ENCODE measurements around the gene COL7A1.
"Not testable (repeated sequence)": the region's sequence is repeated elsewhere in the genome, so short reads cannot be mapped to it uniquely, and the experiment has no call there.

Gene COL7A1

GRCh38 chr3:48565186-48565585 is 29.9 kb downstream of the COL7A1 start:
- FAIRE-seq (no peak), DNase-seq (ENCODE audit: insufficient read length, low spot score) (no peak)

GRCh38 chr3:48564667-48565066 is 30.5 kb downstream of the COL7A1 start:
- DNase-seq (ENCODE audit: insufficient read length, low spot score) (no peak), FAIRE-seq (no peak)

GRCh38 chr3:48564022-48564421 is 31.1 kb downstream of the COL7A1 start:
- FAIRE-seq = no peak
- DNase-seq (ENCODE audit: insufficient read length, low spot score) = no peak

GRCh38 chr3:48563382-48563918 is 31.7 kb downstream of the COL7A1 start, which contains the start of gene UCN2:
TSS of gene UCN2 (minus strand) at chr3:48563781. CDS start at chr3:48563124, 657 bp downstream.
- FAIRE-seq = no peak
- DNase-seq (ENCODE audit: insufficient read length, low spot score) = no peak

- no peak for DNase-seq (ENCODE audit: insufficient read length, low spot score)
- FAIRE-seq = no peak
These were observed 32.6 kb downstream of the COL7A1 start for GRCh38 chr3:48562367-48563095.

- DNase-seq (ENCODE audit: insufficient read length, low spot score) (peak; percentile 56), FAIRE-seq (no peak)
These were observed 33.9 kb downstream of the COL7A1 start for GRCh38 chr3:48561045-48561736.

GRCh38 chr3:48560648-48561018 is 34.5 kb downstream of the COL7A1 start:
- DNase-seq (ENCODE audit: insufficient read length, low spot score) = no peak
- no peak for FAIRE-seq

GRCh38 chr3:48558493-48559134 is 36.5 kb downstream of the COL7A1 start:
- no peak for DNase-seq (ENCODE audit: insufficient read length, low spot score)

GRCh38 chr3:48556796-48557626 is 38.1 kb downstream of the COL7A1 start, which contains the start of gene PFKFB4:
TSS of gene PFKFB4 (minus strand) at chr3:48556803. CDS start at chr3:48556777, 26 bp downstream.
- FAIRE-seq (peak; percentile 99), DNase-seq (ENCODE audit: insufficient read length, low spot score) (peak; percentile 82)

More at GRCh38 chr3:48558493-48559134, 36.5 kb downstream of the COL7A1 start:
- FAIRE-seq = no peak

GRCh38 chr3:48555949-48556795 is 39.0 kb downstream of the COL7A1 start:
- FAIRE-seq (no peak), DNase-seq (ENCODE audit: insufficient read length, low spot score) (no peak)

- no peak for FAIRE-seq
- DNase-seq (ENCODE audit: insufficient read length, low spot score) = no peak
These were observed 39.7 kb downstream of the COL7A1 start for GRCh38 chr3:48555231-48555948.

- FAIRE-seq (no peak), DNase-seq (ENCODE audit: insufficient read length, low spot score) (no peak)
These were observed 41.0 kb downstream of the COL7A1 start for GRCh38 chr3:48553886-48554845.

GRCh38 chr3:48553361-48553760 is 41.8 kb downstream of the COL7A1 start:
- DNase-seq (ENCODE audit: insufficient read length, low spot score) (no peak), FAIRE-seq (no peak)

- DNase-seq (ENCODE audit: insufficient read length, low spot score) (no peak), FAIRE-seq (no peak)
These were observed 42.8 kb downstream of the COL7A1 start for GRCh38 chr3:48552111-48552951.

- FAIRE-seq = not testable (repeated sequence)
These were observed 43.5 kb downstream of the COL7A1 start for GRCh38 chr3:48551651-48552050.

More at GRCh38 chr3:48551651-48552050, 43.5 kb downstream of the COL7A1 start:
- DNase-seq (ENCODE audit: insufficient read length, low spot score) = not testable (repeated sequence)
